HCT116 (cell line): ENCODE data around the gene CHURC1. TPM values are rescaled to one million over a fixed set of nuclear protein-coding genes. Genes with fewer than 3 reads are reported as not detected.

Experiments used
- ATAC-seq: fragments of 200-7000 bp; cut with Tn5 transposase; 2 replicates; pipeline ENCODE4 v1.9.1; 2020; ENCODE audit warnings: mild to moderate bottlenecking, moderate library complexity
- BruUV-seq: library from RNA; stranded (reverse); fragments of 400-500 nt; replicated peaks from 2 replicates; lab custom pipeline; 2021; lab: Mats Ljungman, UMichigan
- CTCF ChIA-PET: fragments of 300-600 bp; sonication (Branson Sonifier 250); formaldehyde crosslinking; loops from one replicate; lab custom pipeline; 2021; ENCODE audit warnings: antibody characterized with exemption; lab: Charles Lee
- POLR2A ChIA-PET: fragments of 300-600, 350-600 bp; sonication (Branson Sonifier 250); formaldehyde crosslinking; loops from one replicate; lab custom pipeline; 2021; ENCODE audit warnings: antibody characterized with exemption; lab: Charles Lee
- RAD21 ChIA-PET, 2 experiments: fragments of 300-600 bp; sonication (Branson Sonifier 250); formaldehyde crosslinking; loops; one replicate each; lab custom pipeline; 2023; ENCODE audit warnings: low total read pairs in 2 of 2; ENCODE audit not compliant: uncharacterized antibody in 2 of 2, unreplicated experiment in 2 of 2, low non-redundant PET in 1 of 2; lab: Charles Lee
- DNase-seq: peaks from one replicate; pipeline ENCODE4 v3.0.0-alpha.2; 2010; ENCODE audit warnings: low read depth, low spot score
- H2AFZ ChIP-seq: fragments of 200-600 bp; shearing (Covaris generic), sonication (generic); 2 replicates; pipeline ENCODE4 v1.6.1; 2017; ENCODE audit warnings: low read depth, mixed run types, mixed read lengths, antibody characterized with exemption, low read length; ENCODE audit not compliant: poor library complexity, severe bottlenecking
- H3K27ac ChIP-seq: 2 replicates; pipeline ENCODE4 v1.5.1; 2012; ENCODE audit warnings: low read depth, low read length
- H3K27me3 ChIP-seq: fragments of 200-600 bp; sonication (generic); 2 replicates; pipeline ENCODE4 v1.6.1; 2016; ENCODE audit warnings: mixed run types, low read length, mixed read lengths; ENCODE audit not compliant: insufficient read depth
- H3K36me3 ChIP-seq, 2 experiments: fragments of 200-500 bp in 1 of 2; fragments of 200-600 bp in 1 of 2; sonication (Bioruptor generic) in 1 of 2; sonication (generic) in 1 of 2; 2 replicates each; pipeline versions ENCODE4 v1.5.1 to v1.6.1; 2014 to 2016; ENCODE audit warnings: low read length in 2 of 2, inconsistent platforms in 1 of 2, mixed read lengths in 1 of 2, mixed run types in 1 of 2; ENCODE audit not compliant: insufficient read depth in 2 of 2, control insufficient read depth in 1 of 2
- H3K4me1 ChIP-seq, 2 experiments: fragments of 200-600 bp in 1 of 2; sonication (generic) in 1 of 2; 2 replicates each; pipeline versions ENCODE4 v1.5.1 to v1.6.1; 2012 to 2017; ENCODE audit warnings: low read length in 2 of 2, inconsistent platforms in 1 of 2, mild to moderate bottlenecking in 1 of 2, mixed read lengths in 1 of 2, mixed run types in 1 of 2, moderate library complexity in 1 of 2; ENCODE audit not compliant: insufficient read depth in 2 of 2, control insufficient read depth in 1 of 2
- H3K4me2 ChIP-seq: fragments of 200-600 bp; sonication (generic); 2 replicates; pipeline ENCODE4 v1.6.1; 2017; ENCODE audit warnings: mixed run types, low read length, mixed read lengths
- H3K4me3 ChIP-seq, 2 experiments: fragments of 200-600 bp in 1 of 2; sonication (generic) in 1 of 2; replicated peaks in 1 of 2; 2 replicates each; pipeline ENCODE4 v1.5.1; 2011 to 2016; ENCODE audit warnings: low read length in 2 of 2, control low read depth in 1 of 2, low read depth in 1 of 2, mild to moderate bottlenecking in 1 of 2, mixed read lengths in 1 of 2, mixed run types in 1 of 2
- H3K79me2 ChIP-seq: fragments of 200-600 bp; sonication (generic); 2 replicates; pipeline ENCODE4 v1.6.1; 2017; ENCODE audit warnings: mild to moderate bottlenecking, mixed run types, low read length, moderate library complexity, mixed read lengths; ENCODE audit not compliant: insufficient read depth
- H3K9ac ChIP-seq: fragments of 200-600 bp; sonication (generic); 2 replicates; pipeline ENCODE4 v1.6.1; 2016; ENCODE audit warnings: low read length, mixed read lengths
- H3K9me2 ChIP-seq: fragments of 200-600 bp; sonication (generic), shearing (Covaris generic); 2 replicates; pipeline ENCODE4 v1.6.1; 2017; ENCODE audit warnings: mixed run types, mild to moderate bottlenecking, moderate library complexity; ENCODE audit not compliant: insufficient read depth
- H3K9me3 ChIP-seq, 2 experiments: fragments of 200-500 bp in 1 of 2; fragments of 200-600 bp in 1 of 2; sonication (Bioruptor generic) in 1 of 2; sonication (generic) in 1 of 2; 2 replicates each; pipeline ENCODE4 v1.6.1; 2014 to 2017; ENCODE audit warnings: low read length in 2 of 2, mixed read lengths in 2 of 2, inconsistent platforms in 1 of 2, low read depth in 1 of 2, mild to moderate bottlenecking in 1 of 2, mixed run types in 1 of 2, moderate library complexity in 1 of 2; ENCODE audit not compliant: control insufficient read depth in 1 of 2, insufficient read depth in 1 of 2
- H4K20me1 ChIP-seq: fragments of 200-600 bp; sonication (generic), shearing (Covaris generic); 2 replicates; pipeline ENCODE4 v1.6.1; 2017; ENCODE audit warnings: mixed run types, mild to moderate bottlenecking, moderate library complexity; ENCODE audit not compliant: insufficient read depth
- CTCF ChIP-seq, 3 experiments: fragments of 200-600 bp in 1 of 3; sonication (generic) in 1 of 3; IDR thresholded peaks in 2 of 3; conservative IDR thresholded peaks in 1 of 3; 2 replicates each; pipeline ENCODE4 v1.5.1; 2012 to 2017; ENCODE audit warnings: low read depth in 2 of 3, low read length in 2 of 3, antibody characterized with exemption in 1 of 3, borderline replicate concordance in 1 of 3, control low read depth in 1 of 3, mild to moderate bottlenecking in 1 of 3, mixed read lengths in 1 of 3, mixed run types in 1 of 3, moderate library complexity in 1 of 3; ENCODE audit not compliant: insufficient read depth in 1 of 3
- RAD21 ChIP-seq: IDR thresholded peaks from 2 replicates; pipeline ENCODE4 v1.6.1; 2012; ENCODE audit warnings: low read depth, mild to moderate bottlenecking
- SRF ChIP-seq: IDR thresholded peaks from 2 replicates; pipeline ENCODE4 v1.6.1; 2012; ENCODE audit warnings: low read depth
- TCF7L2 ChIP-seq: IDR thresholded peaks from 2 replicates; pipeline ENCODE4 v1.7.0; 2011; ENCODE audit warnings: borderline replicate concordance, inconsistent platforms; ENCODE audit not compliant: insufficient read depth, insufficient read length; ENCODE audit errors: extremely low read depth
- ZBTB33 ChIP-seq: IDR thresholded peaks from 2 replicates; pipeline ENCODE4 v1.6.1; 2011; ENCODE audit warnings: mild to moderate bottlenecking, low read length, moderate library complexity; ENCODE audit not compliant: insufficient replicate concordance; ENCODE audit errors: extremely low read depth
- intact Hi-C: fragments of 100-400 bp; cut with micrococcal nuclease; formaldehyde crosslinking; loops from 2 replicates; pipeline ENCODE4 v1.10.0; 2022
- total RNA-seq: library from RNA; stranded (reverse); gene quantifications from one replicate; pipeline ENCODE4 v1.2.1, GENCODE V29; 2021; ENCODE audit not compliant: unreplicated experiment

CHURC1 gene
- total RNA-seq, 1 experiment from 2014 or later: 47.5 TPM

GRCh38 chr14:64937821-64938193 lies 23.6 kb downstream of the CHURC1 start:
- no peaks in the 10 kb centered on the region for H3K27me3 ChIP-seq
- H3K27ac ChIP-seq: no peak overlapping the region
- intact Hi-C loops: no loop called here
- H3K4me1 ChIP-seq: no peaks in the 10 kb centered on the region
- TF ChIP-seq SRF (no peak), CTCF (IDR thresholded peaks at IDR 0.05 in 2 of 3, conservative IDR thresholded peaks at IDR 0.05 in 1 of 3; ENCODE audit: borderline replicate concordance in 1 of 3, insufficient read depth in 1 of 3, low read depth in 2 of 3, low read length in 2 of 3) (peak; percentile 18 to 52 (median 30); a peak in 3 of 6 replicates), ZBTB33 (no peak), TCF7L2 (no peak), RAD21 (peak; percentile 46; the same call in 1 of the 2 replicates)
- RAD21 ChIA-PET: no interaction called here
- H3K9me3 ChIP-seq: no peaks in the 10 kb centered on the region
- no peak overlapping the region for H2AFZ ChIP-seq
- no peaks in the 10 kb centered on the region for H4K20me1 ChIP-seq
- DNase-seq: no peak
- no peak overlapping the region for H3K9ac ChIP-seq
- BruUV-seq: no TSS peak
- CTCF ChIA-PET: no interaction called here
- H3K4me2 ChIP-seq: no peak overlapping the region
- ATAC-seq: peak; percentile 72
- POLR2A ChIA-PET: no interaction called here
- no peaks in the 10 kb centered on the region; the same call in 1 of the 2 replicates for H3K79me2 ChIP-seq
- peaks cover 9% of the 10 kb centered on the region in 2 experiments; a peak in 2 of 4 replicates for H3K36me3 ChIP-seq
- no peaks in the 10 kb centered on the region for H3K9me2 ChIP-seq
- H3K4me3 ChIP-seq: no peak overlapping the region
